ENCODE results near the gene CCDC92.

DNA sequence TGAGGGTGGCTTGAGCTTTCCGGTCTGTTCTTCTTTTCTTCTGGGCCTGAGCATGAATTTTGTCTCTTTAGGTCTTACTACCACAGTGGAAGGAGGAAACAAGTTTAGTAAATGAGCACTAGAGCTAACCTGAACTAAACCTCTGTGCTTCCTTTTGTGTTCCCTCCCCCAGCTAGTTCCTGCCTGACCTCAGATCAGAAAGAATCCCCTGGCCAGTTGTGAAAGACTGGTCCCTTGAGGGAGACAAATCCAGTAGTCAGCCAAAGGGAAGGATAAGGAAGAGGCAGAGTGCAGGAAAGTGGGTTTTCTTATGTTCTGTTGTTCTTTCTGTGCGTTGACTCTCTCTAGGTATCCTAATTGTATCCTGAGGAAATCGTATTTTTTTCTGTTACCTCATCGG lies 17.9 kb upstream of the CCDC92 start:
- TF ChIP-seq FOSL1 (IDR thresholded peaks at IDR 0.05; ENCODE audit: insufficient read depth, low read depth, low read length) (no peak), GABPA (IDR thresholded peaks at IDR 0.05; ENCODE audit: borderline replicate concordance, insufficient read depth, low read length) (no peak), SP2 (IDR thresholded peaks at IDR 0.05; ENCODE audit: low read length) (no peak), POLR2AphosphoS5 (IDR thresholded peaks at IDR 0.05; ENCODE audit: low read depth, low read length) (no peak)
- TF ChIP-seq, protein P1, sequence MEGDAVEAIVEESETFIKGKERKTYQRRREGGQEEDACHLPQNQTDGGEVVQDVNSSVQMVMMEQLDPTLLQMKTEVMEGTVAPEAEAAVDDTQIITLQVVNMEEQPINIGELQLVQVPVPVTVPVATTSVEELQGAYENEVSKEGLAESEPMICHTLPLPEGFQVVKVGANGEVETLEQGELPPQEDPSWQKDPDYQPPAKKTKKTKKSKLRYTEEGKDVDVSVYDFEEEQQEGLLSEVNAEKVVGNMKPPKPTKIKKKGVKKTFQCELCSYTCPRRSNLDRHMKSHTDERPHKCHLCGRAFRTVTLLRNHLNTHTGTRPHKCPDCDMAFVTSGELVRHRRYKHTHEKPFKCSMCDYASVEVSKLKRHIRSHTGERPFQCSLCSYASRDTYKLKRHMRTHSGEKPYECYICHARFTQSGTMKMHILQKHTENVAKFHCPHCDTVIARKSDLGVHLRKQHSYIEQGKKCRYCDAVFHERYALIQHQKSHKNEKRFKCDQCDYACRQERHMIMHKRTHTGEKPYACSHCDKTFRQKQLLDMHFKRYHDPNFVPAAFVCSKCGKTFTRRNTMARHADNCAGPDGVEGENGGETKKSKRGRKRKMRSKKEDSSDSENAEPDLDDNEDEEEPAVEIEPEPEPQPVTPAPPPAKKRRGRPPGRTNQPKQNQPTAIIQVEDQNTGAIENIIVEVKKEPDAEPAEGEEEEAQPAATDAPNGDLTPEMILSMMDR (IDR thresholded peaks at IDR 0.05; ENCODE audit: control extremely low read depth in 1 of 3, insufficient read depth in 1 of 3, low read depth in 1 of 3, low read length in 3 of 3), result no peak
